HG03575 (cell line): ENCODE data around the gene FOXD2.

Experiments
- ATAC-seq: cut with Tn5 transposase; IDR thresholded peaks from one replicate; pipeline ENCODE4 v1.9.1; 2021; ENCODE audit not compliant: unreplicated experiment, insufficient number of reproducible peaks, low FRiP score; ENCODE audit errors: extremely low read depth

FOXD2 gene

GRCh38 chr1:47415728-47416318 is 22.0 kb upstream of the FOXD2 start, which contains the start of gene FOXE3:
FOXE3 (plus strand) TSS chr1:47416285; CDS start chr1:47416316, 31 bp downstream.
- no peak for ATAC-seq

DNA sequence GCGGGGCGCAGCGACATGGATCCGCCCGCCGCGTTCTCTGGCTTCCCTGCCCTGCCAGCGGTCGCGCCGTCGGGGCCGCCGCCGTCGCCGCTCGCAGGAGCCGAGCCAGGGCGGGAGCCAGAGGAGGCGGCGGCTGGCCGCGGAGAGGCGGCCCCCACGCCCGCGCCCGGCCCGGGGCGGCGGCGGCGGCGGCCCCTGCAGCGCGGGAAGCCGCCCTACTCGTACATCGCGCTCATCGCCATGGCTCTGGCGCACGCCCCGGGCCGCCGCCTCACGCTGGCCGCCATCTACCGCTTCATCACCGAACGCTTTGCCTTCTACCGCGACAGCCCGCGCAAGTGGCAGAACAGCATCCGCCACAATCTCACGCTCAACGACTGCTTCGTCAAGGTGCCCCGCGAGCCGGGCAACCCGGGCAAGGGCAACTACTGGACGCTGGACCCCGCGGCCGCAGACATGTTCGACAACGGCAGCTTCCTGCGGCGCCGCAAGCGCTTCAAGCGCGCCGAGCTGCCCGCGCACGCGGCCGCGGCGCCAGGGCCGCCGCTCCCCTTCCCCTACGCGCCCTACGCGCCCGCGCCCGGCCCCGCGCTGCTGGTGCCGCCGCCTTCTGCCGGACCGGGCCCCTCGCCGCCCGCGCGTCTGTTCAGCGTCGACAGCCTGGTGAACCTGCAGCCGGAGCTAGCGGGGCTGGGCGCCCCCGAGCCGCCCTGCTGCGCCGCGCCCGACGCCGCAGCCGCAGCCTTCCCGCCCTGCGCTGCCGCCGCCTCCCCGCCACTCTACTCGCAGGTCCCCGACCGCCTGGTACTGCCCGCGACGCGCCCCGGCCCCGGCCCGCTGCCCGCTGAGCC is 21.3 kb upstream of the FOXD2 start:
- no peak for ATAC-seq

- no peak for ATAC-seq
Measured at GRCh38 chr1:47417170-47418044, 20.4 kb upstream of the FOXD2 start.

DNA sequence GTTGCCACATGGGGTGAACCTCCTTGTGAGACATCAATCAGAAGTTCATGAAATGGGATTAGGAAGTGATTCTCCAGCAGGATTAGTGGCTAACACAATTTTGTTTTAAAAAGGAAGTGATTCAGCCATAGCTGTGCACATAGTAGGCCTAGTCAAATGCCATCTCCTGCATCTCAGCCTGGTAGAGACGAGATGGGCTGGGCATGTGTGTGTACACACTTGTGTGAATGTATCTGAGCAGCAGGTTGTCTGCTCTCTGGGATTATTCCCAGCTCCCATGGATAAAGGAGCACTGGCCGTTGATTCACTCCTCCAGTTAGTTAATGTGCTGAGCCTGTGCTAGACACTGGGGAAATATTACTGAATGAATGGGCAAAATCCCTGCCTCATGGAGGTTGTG is 19.7 kb upstream of the FOXD2 start:
- ATAC-seq = no peak

DNA sequence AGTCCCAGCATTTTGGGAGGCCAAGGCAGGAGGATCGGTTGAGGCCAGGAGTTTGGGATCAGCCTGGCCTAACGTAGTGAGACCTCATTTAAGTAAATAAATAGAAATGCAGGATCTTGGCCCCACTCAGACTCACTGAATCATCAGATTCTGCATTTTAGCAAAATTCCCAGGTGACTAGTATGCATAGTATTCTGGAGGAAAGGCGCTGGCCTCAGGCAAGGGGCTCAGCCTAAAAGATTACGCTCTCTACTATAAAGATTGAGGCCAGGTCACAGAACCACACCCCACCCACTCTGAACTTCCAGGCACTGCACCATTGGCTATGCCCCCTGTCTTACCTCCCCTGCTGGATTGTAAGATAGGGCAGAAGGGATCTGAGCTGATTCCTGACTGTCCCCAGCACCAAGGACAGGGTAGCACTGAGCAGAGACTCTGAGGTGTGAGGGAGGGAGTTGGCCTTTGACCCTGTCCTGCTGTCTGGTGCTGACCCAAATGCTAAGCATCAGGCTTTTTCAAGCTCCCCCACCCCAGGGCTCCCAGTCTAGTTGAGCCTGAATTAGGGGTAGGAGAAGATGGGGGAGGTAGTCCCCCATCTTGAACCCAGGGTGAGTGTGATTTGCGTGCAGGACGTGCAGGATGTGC is 19.0 kb upstream of the FOXD2 start:
- no peak for ATAC-seq

DNA sequence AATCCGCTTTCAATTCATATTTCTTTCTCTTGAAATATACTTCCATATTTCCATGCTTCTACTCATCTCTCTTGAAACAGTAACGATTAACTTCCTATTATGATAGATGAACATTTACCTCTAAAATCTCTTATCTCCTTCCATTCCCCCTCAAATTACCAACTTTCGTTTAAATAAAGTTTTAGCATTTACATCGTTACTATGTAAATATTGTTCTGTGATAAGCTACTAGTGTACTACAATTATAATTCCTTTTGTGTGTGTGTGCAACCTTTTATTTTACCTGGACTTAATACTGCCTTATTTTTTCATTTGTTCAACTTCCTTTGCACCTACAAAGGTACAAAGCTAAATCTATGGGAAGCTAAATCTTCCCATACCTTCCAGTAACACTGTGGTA is 17.3 kb upstream of the FOXD2 start:
- ATAC-seq = no peak

DNA sequence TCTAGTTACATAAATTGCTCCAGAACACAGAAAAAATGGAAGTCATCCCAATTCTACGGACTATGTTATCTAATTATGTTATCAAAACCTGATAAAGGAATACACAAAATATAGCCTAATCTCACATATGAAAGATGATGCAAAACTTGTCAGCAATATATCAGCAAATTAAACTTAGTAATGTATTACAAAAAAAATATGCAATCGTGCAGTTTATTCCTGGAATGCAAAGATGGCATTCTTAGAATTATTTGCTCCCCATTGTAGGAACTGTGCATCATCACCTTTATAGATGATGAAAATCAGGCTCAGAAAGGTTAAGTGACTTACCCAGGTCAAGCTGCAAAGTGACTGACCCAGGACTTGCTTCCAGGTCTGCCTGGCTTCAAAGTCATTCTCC is 14.0 kb upstream of the FOXD2 start:
- ATAC-seq = no peak

DNA sequence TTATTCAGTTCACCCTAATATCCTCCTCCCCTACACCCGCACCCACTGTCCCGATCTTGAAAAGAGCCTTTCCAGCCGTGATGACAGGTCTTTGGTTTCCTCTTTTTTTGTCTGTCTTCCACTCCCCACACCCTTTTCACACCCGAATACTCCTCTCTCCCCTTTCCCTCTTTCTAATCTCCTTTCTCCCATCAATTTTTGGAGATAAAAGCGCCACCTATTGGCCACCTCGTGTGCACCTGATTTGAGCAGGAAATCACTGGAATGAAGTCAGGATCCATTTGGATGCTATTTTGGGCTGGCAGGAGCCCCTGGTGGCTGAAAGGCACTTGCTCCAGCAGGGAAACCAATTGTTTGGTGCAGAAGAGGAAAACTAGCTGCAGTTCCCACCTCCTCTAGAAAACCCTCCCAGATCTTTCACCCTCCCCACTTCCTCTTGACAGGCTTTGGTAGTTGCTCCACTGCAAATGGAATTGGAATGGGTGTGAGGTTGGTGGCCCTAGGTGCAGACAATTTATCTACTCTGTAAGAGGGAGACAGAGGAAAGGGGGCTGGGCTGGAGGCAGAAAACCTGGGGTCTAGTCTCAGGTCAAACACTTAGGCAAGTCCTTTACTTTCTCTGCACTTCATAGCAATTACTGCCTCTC is 13.4 kb upstream of the FOXD2 start:
- no peak for ATAC-seq

GRCh38 chr1:47431534-47431933 is 6.3 kb upstream of the FOXD2 start:
- no peak for ATAC-seq

- no peak for ATAC-seq
Measured at GRCh38 chr1:47432071-47433036, 5.5 kb upstream of the FOXD2 start.

DNA sequence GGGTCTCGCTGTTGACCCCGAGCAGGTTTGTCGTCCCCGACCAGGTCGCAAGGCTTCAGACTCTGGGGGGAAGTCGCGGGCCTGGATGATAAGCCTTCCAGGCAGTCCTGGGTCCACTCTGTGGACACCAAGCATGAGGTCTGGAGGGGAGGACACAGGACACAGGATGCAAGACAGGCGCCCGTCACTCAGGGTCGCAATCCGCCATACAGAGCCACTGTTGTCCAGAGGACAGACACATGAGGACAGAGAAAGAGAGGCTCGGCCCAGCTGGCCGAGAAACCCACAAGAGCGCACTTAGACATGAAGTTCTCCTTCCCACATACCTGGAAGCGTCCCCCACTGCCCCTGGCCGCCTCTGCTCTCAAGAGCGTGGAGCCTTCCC is 4.8 kb upstream of the FOXD2 start:
- ATAC-seq = no peak

- ATAC-seq = no peak
Measured at GRCh38 chr1:47433477-47434050, 4.3 kb upstream of the FOXD2 start.

DNA sequence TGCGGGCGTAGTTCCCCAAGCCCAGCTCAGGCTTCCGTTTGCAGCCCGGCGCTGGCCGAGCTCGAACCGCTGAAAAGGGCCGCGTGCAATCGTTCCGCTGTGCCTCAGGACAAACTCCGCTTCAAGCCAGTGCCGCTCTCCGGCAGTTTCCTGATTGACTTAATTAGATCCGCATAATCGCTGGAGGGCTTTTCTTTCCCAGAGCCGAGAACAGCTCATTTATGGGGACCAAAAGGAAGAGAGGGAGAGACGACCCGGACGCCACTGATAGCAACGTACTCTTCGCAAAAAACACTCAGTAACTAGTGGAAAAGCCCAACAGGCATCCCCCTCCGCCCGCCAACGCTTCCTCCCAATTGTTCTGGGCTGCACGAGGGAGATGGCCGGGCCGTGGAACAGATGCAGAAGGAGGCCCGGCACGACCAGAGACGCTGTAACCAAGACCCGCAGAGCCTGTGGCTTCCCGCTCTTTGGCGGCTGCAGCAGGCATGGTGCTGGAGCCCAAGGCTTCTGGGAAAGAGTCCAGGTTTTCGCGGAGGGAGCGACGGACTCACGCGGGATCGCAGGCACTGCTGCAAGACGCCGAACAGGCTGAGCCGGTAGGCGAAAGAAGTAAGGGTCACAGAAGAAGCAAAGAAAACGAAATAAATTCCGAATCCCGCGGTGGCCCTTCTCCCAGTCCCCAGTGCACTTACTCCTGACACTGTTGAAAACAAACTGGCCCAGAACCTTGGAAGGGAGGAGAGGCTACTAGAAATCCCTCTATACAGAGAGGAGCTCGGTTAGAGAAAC is 3.6 kb upstream of the FOXD2 start:
- ATAC-seq = no peak

- no peak for ATAC-seq
Measured at GRCh38 chr1:47435506-47436303, 2.1 kb upstream of the FOXD2 start.

GRCh38 chr1:47436304-47436978 is 1.4 kb upstream of the FOXD2 start:
- no peak for ATAC-seq
